ENCODE data around the gene KRTAP24-1.

DNA sequence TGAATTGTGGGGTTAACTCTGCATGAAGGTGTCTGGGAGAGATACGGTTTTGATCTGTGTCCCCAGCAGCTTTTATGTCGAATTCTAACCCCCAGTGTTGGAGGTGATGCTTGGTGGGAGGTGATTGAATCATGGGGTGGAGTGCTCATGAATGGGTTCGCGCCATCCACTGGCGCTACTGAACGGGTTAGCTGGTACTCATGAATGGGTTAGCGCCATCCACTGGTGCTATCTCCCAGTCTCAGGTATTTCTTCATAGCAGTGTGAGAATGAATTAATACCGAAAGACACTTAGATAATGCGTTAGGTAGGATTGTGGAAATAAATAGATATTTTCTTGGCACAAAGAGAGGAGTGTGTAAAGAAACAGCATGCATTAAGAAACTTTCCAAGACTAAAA, 33.9 kb downstream of the KRTAP24-1 start:
- TF ChIP-seq EZH2 (IDR thresholded peaks at IDR 0.05; ENCODE audit: insufficient read depth, poor library complexity, severe bottlenecking): no peak
- no peak for TF ChIP-seq EZH2phosphoT487 (IDR thresholded peaks at IDR 0.05; ENCODE audit: insufficient read depth, low read depth)
